ENCODE data around the gene CNNM2.

CNNM2 gene

GRCh38 chr10:102917962-102918816, at the start of gene CNNM2:
Gene CNNM2, plus strand, starts transcription at chr10:102918294. Its CDS starts 187 bp downstream, at chr10:102918481.
- peak; percentile 99 to 100 (median 99) for DNase-seq (ENCODE audit: low read depth in 3 of 3)

GRCh38 chr10:102868911-102869257, 49.2 kb upstream of the CNNM2 start:
- no peak for DNase-seq (ENCODE audit: low read depth in 3 of 3)

GRCh38 chr10:102869258-102870198, 48.6 kb upstream of the CNNM2 start, which contains the start of gene AS3MT:
Gene AS3MT, plus strand, starts transcription at chr10:102869470. Its CDS starts 123 bp downstream, at chr10:102869593.
- peak in 1 of 3 donors; percentile 6 for DNase-seq (ENCODE audit: low read depth in 3 of 3)

- DNase-seq (ENCODE audit: low read depth in 3 of 3), result no peak
These were observed 47.9 kb upstream of the CNNM2 start for GRCh38 chr10:102870221-102870620.

GRCh38 chr10:102872163-102872562, 45.9 kb upstream of the CNNM2 start:
- DNase-seq (ENCODE audit: low read depth in 3 of 3), result no peak

GRCh38 chr10:102876747-102877153, 41.3 kb upstream of the CNNM2 start:
- no peak for DNase-seq (ENCODE audit: low read depth in 3 of 3)

GRCh38 chr10:102878629-102879028, 39.5 kb upstream of the CNNM2 start:
- no peak for DNase-seq (ENCODE audit: low read depth in 3 of 3)

- DNase-seq (ENCODE audit: low read depth in 3 of 3), result no peak
These were observed 37.8 kb upstream of the CNNM2 start for GRCh38 chr10:102880256-102880655.

GRCh38 chr10:102888048-102888447, 30.0 kb upstream of the CNNM2 start:
- no peak for DNase-seq (ENCODE audit: low read depth in 3 of 3)

- no peak for DNase-seq (ENCODE audit: low read depth in 3 of 3)
These were observed 23.5 kb upstream of the CNNM2 start for GRCh38 chr10:102894466-102895213.

- DNase-seq (ENCODE audit: low read depth in 3 of 3), result no peak
These were observed 18.1 kb upstream of the CNNM2 start for GRCh38 chr10:102900006-102900405.

GRCh38 chr10:102904346-102904745, 13.7 kb upstream of the CNNM2 start:
- DNase-seq (ENCODE audit: low read depth in 3 of 3), result no peak

- DNase-seq (ENCODE audit: low read depth in 3 of 3), result no peak
These were observed 11.6 kb upstream of the CNNM2 start for GRCh38 chr10:102906507-102906906.

- no peak for DNase-seq (ENCODE audit: low read depth in 3 of 3)
These were observed 3.3 kb upstream of the CNNM2 start for GRCh38 chr10:102914781-102915180.

GRCh38 chr10:102916173-102916572, 1.9 kb upstream of the CNNM2 start:
- DNase-seq (ENCODE audit: low read depth in 3 of 3), result no peak

GRCh38 chr10:102917314-102917961, 656 bp upstream of the CNNM2 start:
- peak; percentile 69 to 74 (median 70) for DNase-seq (ENCODE audit: low read depth in 3 of 3)

- peak in 1 of 3 donors; percentile 27 for DNase-seq (ENCODE audit: low read depth in 3 of 3)
These were observed 737 bp downstream of the CNNM2 start for GRCh38 chr10:102918817-102919245.

GRCh38 chr10:102919246-102919959, 1.3 kb downstream of the CNNM2 start:
- DNase-seq (ENCODE audit: low read depth in 3 of 3), result peak in 1 of 3 donors; percentile 20

GRCh38 chr10:102919992-102920739, 2.1 kb downstream of the CNNM2 start:
- no peak for DNase-seq (ENCODE audit: low read depth in 3 of 3)

- no peak for DNase-seq (ENCODE audit: low read depth in 3 of 3)
These were observed 5.5 kb downstream of the CNNM2 start for GRCh38 chr10:102923601-102924000.

Measured in stimulated activated CD4-positive, alpha-beta T cell treated with anti-CD3 and anti-CD28 coated beads, TNF-alpha, amount 100 ng/mL, for 48 hours (primary cell).